Mononuclear cell (primary cell): ENCODE data around the gene PCDH10. TPM values are rescaled to one million over a fixed set of nuclear protein-coding genes. Genes with fewer than 3 reads are reported as not detected.

Experiments used
- H3K27me3 ChIP-seq: 2 replicates; pipeline ENCODE4 v1.6.0; 2011; ENCODE audit warnings: low read length, control low read depth; ENCODE audit not compliant: insufficient read depth
- H3K4me1 ChIP-seq: 2 replicates; pipeline ENCODE4 v1.5.1; 2011; ENCODE audit warnings: mild to moderate bottlenecking, low read length, control low read depth; ENCODE audit not compliant: insufficient read depth
- H3K4me3 ChIP-seq: 2 replicates; pipeline ENCODE4 v1.5.1; 2011; ENCODE audit warnings: mild to moderate bottlenecking, low read length, moderate library complexity
- H3K9me3 ChIP-seq: 2 replicates; pipeline ENCODE4 v1.5.1; 2011; ENCODE audit warnings: low read depth, mild to moderate bottlenecking, control low read depth, low read length
- total RNA-seq: library from RNA; depleted of rRNA; stranded (reverse); fragments of >200 nt; gene quantifications from one replicate; pipeline ENCODE4 v1.2.3, GENCODE V29; 2012

The PCDH10 gene, protein sequence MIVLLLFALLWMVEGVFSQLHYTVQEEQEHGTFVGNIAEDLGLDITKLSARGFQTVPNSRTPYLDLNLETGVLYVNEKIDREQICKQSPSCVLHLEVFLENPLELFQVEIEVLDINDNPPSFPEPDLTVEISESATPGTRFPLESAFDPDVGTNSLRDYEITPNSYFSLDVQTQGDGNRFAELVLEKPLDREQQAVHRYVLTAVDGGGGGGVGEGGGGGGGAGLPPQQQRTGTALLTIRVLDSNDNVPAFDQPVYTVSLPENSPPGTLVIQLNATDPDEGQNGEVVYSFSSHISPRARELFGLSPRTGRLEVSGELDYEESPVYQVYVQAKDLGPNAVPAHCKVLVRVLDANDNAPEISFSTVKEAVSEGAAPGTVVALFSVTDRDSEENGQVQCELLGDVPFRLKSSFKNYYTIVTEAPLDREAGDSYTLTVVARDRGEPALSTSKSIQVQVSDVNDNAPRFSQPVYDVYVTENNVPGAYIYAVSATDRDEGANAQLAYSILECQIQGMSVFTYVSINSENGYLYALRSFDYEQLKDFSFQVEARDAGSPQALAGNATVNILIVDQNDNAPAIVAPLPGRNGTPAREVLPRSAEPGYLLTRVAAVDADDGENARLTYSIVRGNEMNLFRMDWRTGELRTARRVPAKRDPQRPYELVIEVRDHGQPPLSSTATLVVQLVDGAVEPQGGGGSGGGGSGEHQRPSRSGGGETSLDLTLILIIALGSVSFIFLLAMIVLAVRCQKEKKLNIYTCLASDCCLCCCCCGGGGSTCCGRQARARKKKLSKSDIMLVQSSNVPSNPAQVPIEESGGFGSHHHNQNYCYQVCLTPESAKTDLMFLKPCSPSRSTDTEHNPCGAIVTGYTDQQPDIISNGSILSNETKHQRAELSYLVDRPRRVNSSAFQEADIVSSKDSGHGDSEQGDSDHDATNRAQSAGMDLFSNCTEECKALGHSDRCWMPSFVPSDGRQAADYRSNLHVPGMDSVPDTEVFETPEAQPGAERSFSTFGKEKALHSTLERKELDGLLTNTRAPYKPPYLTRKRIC
- under 0.01 TPM for total RNA-seq

DNA sequence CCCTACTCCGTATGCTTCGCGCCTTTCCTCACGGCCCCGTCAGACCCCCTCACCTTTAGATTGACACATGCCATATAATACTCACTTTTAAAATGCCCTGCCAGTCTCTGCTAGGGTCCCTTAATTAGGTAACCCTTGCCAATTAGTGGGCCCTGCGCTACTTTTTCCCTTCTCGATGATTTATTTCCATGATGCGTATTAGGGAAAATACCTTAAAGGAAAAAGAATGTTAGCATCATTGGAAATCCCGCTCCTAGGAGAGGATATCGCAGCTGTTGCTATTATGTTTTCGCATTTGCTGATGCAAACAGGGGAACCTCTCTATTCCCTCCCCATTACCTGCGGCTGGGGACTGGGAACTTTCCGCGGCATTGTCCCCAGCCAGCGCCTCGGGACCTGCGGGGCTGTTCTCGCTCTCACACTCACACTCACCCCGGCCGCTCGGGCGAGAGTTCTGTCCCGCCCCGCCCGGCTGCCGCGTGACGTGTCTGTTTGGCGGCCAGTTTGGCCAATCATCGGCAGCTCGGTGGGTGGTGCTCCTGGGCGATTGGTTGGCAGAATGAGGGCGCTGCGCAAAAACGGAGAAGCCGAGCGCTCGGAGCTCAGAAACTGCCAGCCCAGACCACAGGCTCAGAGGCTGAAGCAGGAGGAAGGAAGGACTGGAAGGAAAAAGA, at the start of gene PCDH10:
Gene PCDH10 (plus strand): TSS at position 605 of the 674 bp plus-strand sequence. CDS start 847 bp downstream, outside the sequence.
- Histone ChIP-seq H3K4me3 (no peak within 1 kb of the TSS), H3K27me3 (peaks cover 93% of the 10 kb centered on the region), H3K4me1 (no peaks in the 10 kb centered on the region), H3K9me3 (no peaks in the 10 kb centered on the region)

DNA sequence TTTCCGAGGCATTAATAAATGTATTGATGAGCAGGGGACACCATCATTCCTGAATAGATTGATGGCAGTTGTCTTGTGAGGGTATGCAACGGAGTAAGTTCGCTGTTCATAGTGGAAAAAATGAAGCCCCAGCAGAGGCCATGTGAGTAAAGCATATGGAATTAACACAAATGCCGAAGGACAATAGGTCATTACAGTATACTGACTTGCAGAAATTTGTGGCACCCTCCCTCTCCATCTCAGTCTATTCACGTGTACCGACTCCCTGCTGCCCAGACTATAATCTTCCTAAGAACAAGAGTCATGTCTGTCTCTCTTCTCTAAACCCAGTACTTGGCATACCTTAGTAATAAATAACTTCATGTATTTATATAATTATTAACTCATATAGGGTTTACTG, 47.1 kb upstream of the PCDH10 start:
- Histone ChIP-seq H3K27me3 (no peaks in the 10 kb centered on the region), H3K9me3 (peaks cover 5% of the 10 kb centered on the region), H3K4me1 (no peaks in the 10 kb centered on the region), H3K4me3 (no peak overlapping the region)

DNA sequence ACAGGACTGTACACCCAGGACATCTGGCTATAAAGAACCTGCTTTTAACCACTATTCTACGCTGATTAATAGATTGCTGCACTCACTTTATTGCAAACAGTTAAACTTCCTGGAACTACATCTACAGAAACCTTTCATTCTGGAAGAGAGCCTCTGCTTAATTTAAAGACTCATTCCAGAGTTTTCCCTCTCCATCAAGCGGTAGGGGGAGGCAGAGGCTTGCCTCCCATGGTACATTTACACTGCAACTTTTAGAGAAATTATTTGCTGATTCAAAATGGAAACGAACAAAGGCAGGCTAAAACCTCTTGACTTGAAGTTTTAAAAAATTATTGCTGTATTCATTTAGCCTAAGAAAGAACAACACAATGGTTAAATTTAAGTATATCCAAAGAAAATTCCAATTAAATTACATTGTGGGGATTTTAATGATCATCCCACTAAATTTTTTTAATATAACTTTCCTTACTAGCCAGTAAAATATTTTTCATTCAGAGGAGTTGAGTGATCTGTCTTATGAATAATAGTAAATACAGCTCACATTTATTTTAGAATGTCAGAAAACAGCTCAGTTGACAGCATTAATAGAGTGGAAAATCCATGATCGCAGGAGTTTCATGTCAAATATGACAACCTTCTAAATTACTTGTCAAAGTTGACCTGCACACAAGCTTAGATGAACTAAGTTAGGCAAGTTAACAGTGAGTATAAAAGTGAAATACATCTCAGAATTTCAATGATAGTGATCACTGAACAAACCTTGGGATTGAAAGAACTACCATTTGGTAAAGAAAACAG, 46.3 kb upstream of the PCDH10 start:
- peaks cover 5% of the 10 kb centered on the region for H3K9me3 ChIP-seq
- H3K27me3 ChIP-seq: no peaks in the 10 kb centered on the region
- H3K4me3 ChIP-seq: no peak overlapping the region
- H3K4me1 ChIP-seq: no peaks in the 10 kb centered on the region

DNA sequence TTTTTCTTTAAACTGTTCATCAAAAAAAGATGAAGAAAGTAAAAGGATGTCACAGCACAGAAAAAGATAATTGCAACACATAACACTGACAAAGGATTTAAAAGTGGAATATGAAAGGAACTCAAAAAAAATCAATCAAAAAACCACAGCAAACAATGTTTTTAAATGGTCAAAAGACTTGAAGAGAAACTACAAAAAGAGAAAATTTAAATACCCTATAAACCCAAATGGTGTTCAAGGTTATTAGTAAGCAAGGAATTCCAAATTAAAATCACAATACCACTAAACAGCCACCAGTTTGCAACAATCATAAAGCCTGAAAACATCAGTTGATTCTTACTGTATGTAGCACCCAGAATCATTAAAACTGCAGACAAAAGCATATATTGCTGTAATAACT, 36.5 kb upstream of the PCDH10 start:
- Histone ChIP-seq H3K4me1 (no peaks in the 10 kb centered on the region), H3K9me3 (no peaks in the 10 kb centered on the region), H3K4me3 (no peak overlapping the region), H3K27me3 (no peaks in the 10 kb centered on the region)

DNA sequence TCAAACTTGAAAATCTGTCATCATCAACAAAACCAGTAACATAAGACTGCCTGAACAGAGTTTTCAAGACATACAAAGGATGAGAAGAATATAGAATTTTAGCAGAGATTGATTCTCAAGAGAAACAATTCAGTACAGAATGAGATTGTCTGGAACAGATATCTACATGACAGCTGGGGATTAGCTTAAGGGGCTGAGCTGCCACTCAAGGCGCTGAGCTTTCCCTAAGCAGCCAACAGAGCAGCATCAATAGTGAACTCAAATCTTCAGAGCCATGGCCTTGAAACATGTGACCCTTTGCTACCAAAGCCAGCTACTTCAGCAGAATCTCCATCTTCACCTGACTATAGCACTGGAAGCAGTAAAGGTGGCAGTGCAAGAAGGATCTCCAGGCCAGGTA, 24.3 kb upstream of the PCDH10 start:
- H3K4me1 ChIP-seq: no peaks in the 10 kb centered on the region
- no peaks in the 10 kb centered on the region for H3K27me3 ChIP-seq
- H3K9me3 ChIP-seq: no peaks in the 10 kb centered on the region
- H3K4me3 ChIP-seq: no peak overlapping the region

DNA sequence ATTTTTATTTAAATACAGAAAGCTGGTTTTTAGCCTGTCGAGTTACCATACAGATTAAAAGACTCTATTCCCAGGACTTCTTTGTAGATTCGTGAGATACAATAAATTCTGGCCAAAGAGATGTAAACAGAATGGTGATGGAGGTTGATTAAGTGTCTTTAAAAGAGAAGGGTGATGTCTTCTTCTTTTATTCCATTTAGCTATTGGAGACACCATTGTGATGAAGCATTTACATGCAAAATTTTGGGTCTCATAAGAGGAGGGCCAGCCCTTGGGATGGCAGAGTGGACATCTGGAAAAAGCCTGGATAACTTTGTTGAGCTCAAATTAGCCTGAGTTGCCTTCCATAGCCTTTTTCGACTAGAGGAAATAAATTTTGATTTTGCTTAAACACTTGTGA, 21.6 kb upstream of the PCDH10 start:
- Histone ChIP-seq H3K27me3 (no peaks in the 10 kb centered on the region), H3K4me1 (no peaks in the 10 kb centered on the region), H3K9me3 (no peaks in the 10 kb centered on the region), H3K4me3 (no peak overlapping the region)

DNA sequence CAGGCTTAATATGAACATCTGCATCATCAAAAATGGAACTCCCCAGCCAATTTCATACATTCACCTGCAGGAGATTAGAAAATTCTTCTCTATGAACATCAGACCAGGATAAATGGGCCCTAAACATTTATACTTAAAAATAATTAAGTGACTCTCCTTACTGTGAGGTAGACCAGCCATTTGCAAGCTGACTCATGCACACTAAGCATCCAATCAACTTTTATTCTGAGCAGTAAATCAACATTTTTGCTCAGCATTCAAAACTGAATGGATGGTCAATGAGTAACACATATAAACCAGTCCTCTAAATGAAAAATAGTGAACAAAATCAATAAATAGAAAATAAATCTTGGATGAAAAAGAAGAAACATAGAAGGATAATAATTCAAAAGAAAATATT, 19.9 kb upstream of the PCDH10 start:
- Histone ChIP-seq H3K4me3 (no peak overlapping the region), H3K4me1 (no peaks in the 10 kb centered on the region)

GRCh38 chr4:133130171-133130570, 18.9 kb upstream of the PCDH10 start:
- no peaks in the 10 kb centered on the region for H3K9me3 ChIP-seq
- no peaks in the 10 kb centered on the region for H3K27me3 ChIP-seq
- H3K4me1 ChIP-seq: no peaks in the 10 kb centered on the region
- H3K4me3 ChIP-seq: no peak overlapping the region

More for the DNA sequence above, 19.9 kb upstream of the PCDH10 start:
- H3K27me3 ChIP-seq: no peaks in the 10 kb centered on the region
- no peaks in the 10 kb centered on the region for H3K9me3 ChIP-seq

DNA sequence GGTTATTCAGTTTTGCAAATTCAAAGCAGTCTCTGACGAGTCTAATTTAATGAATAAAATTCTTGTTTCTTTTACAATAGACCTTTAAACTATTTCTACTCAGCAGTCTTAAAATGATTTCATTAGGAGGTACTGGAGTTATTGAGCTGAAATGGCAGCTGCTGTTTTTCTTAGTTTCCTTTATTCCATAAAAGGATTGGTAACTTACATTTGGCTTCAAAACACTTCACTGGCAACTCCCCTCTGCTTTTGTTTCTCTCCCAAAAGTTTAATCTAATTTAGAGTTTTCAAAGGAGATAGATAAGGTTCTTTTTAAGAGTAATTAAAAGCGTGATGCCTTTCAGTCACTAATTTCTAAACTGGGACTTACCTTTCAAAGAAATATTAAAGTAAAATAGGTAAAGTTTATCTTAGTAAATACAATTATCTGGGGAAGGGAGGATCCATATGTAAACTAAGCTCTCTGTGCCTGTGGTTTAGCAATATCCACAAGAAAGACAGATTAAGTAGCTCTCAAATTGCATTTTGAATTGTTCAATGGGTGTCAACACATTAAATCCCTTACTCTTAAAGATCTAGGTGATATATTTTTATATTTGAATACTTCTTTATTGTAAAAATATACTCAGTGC, 17.1 kb upstream of the PCDH10 start:
- H3K27me3 ChIP-seq: no peaks in the 10 kb centered on the region
- H3K4me1 ChIP-seq: no peaks in the 10 kb centered on the region
- H3K9me3 ChIP-seq: no peaks in the 10 kb centered on the region
- H3K4me3 ChIP-seq: no peak overlapping the region

DNA sequence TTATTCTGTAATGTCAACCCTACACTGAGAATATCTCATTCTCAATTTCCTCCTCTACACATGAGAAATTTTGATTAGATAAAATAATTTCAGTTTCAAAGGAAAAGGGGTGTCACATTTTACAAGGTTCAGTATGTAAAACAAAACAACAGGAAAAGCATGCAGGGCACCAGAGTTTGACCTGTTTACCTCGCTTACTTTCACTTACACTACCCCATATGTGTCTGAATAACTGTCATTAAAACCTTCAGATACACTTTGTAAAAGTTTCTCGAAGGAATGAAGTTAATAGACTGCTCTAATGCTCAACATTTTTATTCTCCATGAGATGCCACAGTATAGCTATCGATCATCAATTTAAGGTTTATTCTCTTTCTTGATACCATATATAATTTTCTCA, 12.3 kb upstream of the PCDH10 start:
- Histone ChIP-seq H3K27me3 (no peaks in the 10 kb centered on the region), H3K9me3 (no peaks in the 10 kb centered on the region), H3K4me3 (no peak overlapping the region), H3K4me1 (no peaks in the 10 kb centered on the region)

DNA sequence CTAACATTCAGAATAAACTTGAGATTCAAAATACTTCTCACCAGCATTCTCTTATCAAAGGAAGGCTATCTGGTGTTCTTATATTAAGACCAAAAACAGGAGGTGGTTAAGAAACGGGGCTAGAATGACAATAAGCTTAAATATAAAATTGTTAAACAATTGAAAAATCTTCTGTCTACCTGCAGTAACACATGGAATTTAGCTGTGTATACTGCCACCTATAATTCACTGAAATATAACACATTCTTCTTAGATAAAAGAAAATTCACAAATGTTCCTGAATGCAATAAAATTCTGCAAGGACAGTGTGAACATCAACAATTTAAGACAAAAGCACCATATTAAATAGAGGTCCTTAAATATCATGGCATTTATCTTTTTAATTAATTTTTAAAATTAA, 11.5 kb upstream of the PCDH10 start:
- peaks cover 2% of the 10 kb centered on the region for H3K27me3 ChIP-seq
- no peak overlapping the region for H3K4me3 ChIP-seq
- no peaks in the 10 kb centered on the region for H3K9me3 ChIP-seq
- H3K4me1 ChIP-seq: no peaks in the 10 kb centered on the region

GRCh38 chr4:133143775-133144430, 5.2 kb upstream of the PCDH10 start:
- no peaks in the 10 kb centered on the region for H3K4me1 ChIP-seq
- peaks cover 46% of the 10 kb centered on the region for H3K27me3 ChIP-seq
- H3K4me3 ChIP-seq: no peak overlapping the region
- no peaks in the 10 kb centered on the region for H3K9me3 ChIP-seq

- Histone ChIP-seq H3K9me3 (no peaks in the 10 kb centered on the region), H3K4me1 (no peaks in the 10 kb centered on the region), H3K4me3 (no peak overlapping the region), H3K27me3 (peaks cover 59% of the 10 kb centered on the region)
Observed at GRCh38 chr4:133145241-133145640, 3.9 kb upstream of the PCDH10 start.
